H1 (cell line): ENCODE measurements around the gene KIF26B. TPM values are rescaled to one million over a fixed set of nuclear protein-coding genes. Genes with fewer than 3 reads are reported as not detected.

Experiments used
- CTCF ChIA-PET: fragments of 300-600 bp; sonication (Branson Sonifier 250); formaldehyde crosslinking; loops from one replicate; lab custom pipeline; 2021; ENCODE audit not compliant: partially characterized antibody; lab: Charles Lee
- POLR2A ChIA-PET: fragments of 300-600 bp; sonication (Branson Sonifier 250); formaldehyde crosslinking; loops from one replicate; lab custom pipeline; 2021; ENCODE audit warnings: inconsistent platforms; ENCODE audit not compliant: partially characterized antibody; lab: Charles Lee
- DNase-seq, 2 experiments: peaks; one replicate each; pipeline versions ENCODE4 v3.0.0 to v3.0.0-alpha.2; 2010 to 2022; ENCODE audit warnings: low spot score in 2 of 2, low read depth in 1 of 2, mixed read lengths in 1 of 2
- FAIRE-seq: peaks from 2 replicates; lab custom pipeline; 2011; peaks lifted over from hg19 to GRCh38; lab: Jason Lieb, UNC
- H2AFZ ChIP-seq: 2 replicates; pipeline ENCODE4 v1.8.1; 2012; ENCODE audit warnings: low read length, inconsistent platforms
- H2AK5ac ChIP-seq: 2 replicates; pipeline ENCODE4 v1.6.1; 2013; ENCODE audit warnings: low read depth, low read length
- H2BK120ac ChIP-seq: replicated peaks from 2 replicates; pipeline ENCODE3; 2013; ENCODE audit warnings: low read depth, low read length, inconsistent platforms
- H2BK12ac ChIP-seq: 2 replicates; pipeline ENCODE4 v1.6.1; 2013; ENCODE audit warnings: low read depth, low read length
- H2BK15ac ChIP-seq: 2 replicates; pipeline ENCODE4 v1.6.1; 2013; ENCODE audit warnings: low read length
- H2BK20ac ChIP-seq: 2 replicates; pipeline ENCODE4 v1.6.1; 2013; ENCODE audit warnings: low read length
- H2BK5ac ChIP-seq: 2 replicates; pipeline ENCODE4 v1.6.1; 2013; ENCODE audit warnings: low read depth, low read length
- H3K14ac ChIP-seq: 2 replicates; pipeline ENCODE4 v1.6.1; 2013; ENCODE audit warnings: inconsistent platforms; ENCODE audit not compliant: insufficient read length
- H3K18ac ChIP-seq: 2 replicates; pipeline ENCODE4 v1.6.1; 2013; ENCODE audit warnings: low read length; ENCODE audit errors: extremely low read depth
- H3K23ac ChIP-seq: 2 replicates; pipeline ENCODE4 v1.6.1; 2013; ENCODE audit warnings: inconsistent platforms; ENCODE audit not compliant: insufficient read length
- H3K23me2 ChIP-seq: 2 replicates; pipeline ENCODE4 v1.6.1; 2013; ENCODE audit warnings: low read depth, low read length
- H3K27ac ChIP-seq: 2 replicates; pipeline ENCODE4 v1.6.1; 2011; ENCODE audit warnings: low read depth, low read length, inconsistent platforms
- H3K27me3 ChIP-seq, 4 experiments: replicated peaks in 1 of 4; 1 replicate in 1 of 4; 2 replicates in 3 of 4; pipeline versions ENCODE4 v1.6.1 to v1.8.1; 2011 to 2013; ENCODE audit warnings: low read length in 3 of 4, mild to moderate bottlenecking in 3 of 4, inconsistent platforms in 2 of 4, mixed read lengths in 2 of 4, moderate library complexity in 1 of 4; ENCODE audit not compliant: control insufficient read depth in 3 of 4, insufficient read depth in 3 of 4; ENCODE audit errors: extremely low read depth in 1 of 4
- H3K36me3 ChIP-seq, 4 experiments: 2 replicates each; pipeline versions ENCODE4 v1.6.1 to v1.8.1; 2011 to 2013; ENCODE audit warnings: mild to moderate bottlenecking in 4 of 4, low read length in 3 of 4, moderate library complexity in 2 of 4, control low read depth in 1 of 4, inconsistent platforms in 1 of 4; ENCODE audit not compliant: insufficient read depth in 4 of 4, control insufficient read depth in 2 of 4
- H3K4ac ChIP-seq: replicated peaks from 2 replicates; pipeline ENCODE3; 2013; ENCODE audit warnings: low read length, low read depth, mixed read lengths, inconsistent platforms; ENCODE audit not compliant: insufficient read length
- H3K4me1 ChIP-seq, 4 experiments: replicated peaks in 1 of 4; 1 replicate in 1 of 4; 2 replicates in 3 of 4; pipeline versions ENCODE4 v1.6.1 to v1.8.1; 2011 to 2013; ENCODE audit warnings: low read length in 3 of 4, inconsistent platforms in 2 of 4, mixed read lengths in 1 of 4; ENCODE audit not compliant: insufficient read depth in 4 of 4, control insufficient read depth in 3 of 4
- H3K4me2 ChIP-seq, 2 experiments: 2 replicates each; pipeline versions ENCODE4 v1.6.1 to v1.8.1; 2011 to 2013; ENCODE audit warnings: low read depth in 2 of 2, low read length in 2 of 2, control low read depth in 1 of 2, inconsistent platforms in 1 of 2, mild to moderate bottlenecking in 1 of 2; ENCODE audit not compliant: insufficient read depth in 1 of 2
- H3K4me3 ChIP-seq, 4 experiments: fragments of 200-600, 300-600 bp in 1 of 4; sonication (generic), shearing (Covaris generic), sonication (Bioruptor Twin) in 1 of 4; 2 replicates each; pipeline versions ENCODE4 v1.5.1 to v1.8.1; 2011 to 2016; ENCODE audit warnings: low read length in 4 of 4, low read depth in 3 of 4, control low read depth in 2 of 4, inconsistent platforms in 2 of 4, mild to moderate bottlenecking in 2 of 4, mixed read lengths in 1 of 4, moderate library complexity in 1 of 4; ENCODE audit not compliant: insufficient read depth in 2 of 4; ENCODE audit errors: extremely low read depth in 1 of 4
- H3K56ac ChIP-seq: replicated peaks from 2 replicates; pipeline ENCODE3; 2013; ENCODE audit warnings: low read depth, mild to moderate bottlenecking, mixed read lengths, low read length, inconsistent platforms; ENCODE audit not compliant: insufficient read length
- H3K79me1 ChIP-seq: 2 replicates; pipeline ENCODE4 v1.6.1; 2013; ENCODE audit warnings: low read depth, low read length, control low read depth
- H3K79me2 ChIP-seq, 2 experiments: 2 replicates each; pipeline versions ENCODE4 v1.6.1 to v1.8.1; 2012 to 2013; ENCODE audit warnings: low read length in 2 of 2, mild to moderate bottlenecking in 2 of 2, inconsistent platforms in 1 of 2; ENCODE audit not compliant: insufficient read depth in 2 of 2, control insufficient read depth in 1 of 2
- H3K9ac ChIP-seq, 4 experiments: replicated peaks in 1 of 4; 1 replicate in 1 of 4; 2 replicates in 3 of 4; pipeline versions ENCODE4 v1.6.1 to v1.8.1; 2011 to 2013; ENCODE audit warnings: low read depth in 3 of 4, low read length in 3 of 4, control low read depth in 2 of 4, mild to moderate bottlenecking in 2 of 4, moderate library complexity in 2 of 4, inconsistent platforms in 1 of 4; ENCODE audit errors: extremely low read depth in 1 of 4
- H3K9me3 ChIP-seq, 2 experiments: 2 replicates each; pipeline versions ENCODE4 v1.6.1 to v1.8.1; 2012 to 2013; ENCODE audit warnings: mild to moderate bottlenecking in 2 of 2, moderate library complexity in 2 of 2, control low read depth in 1 of 2, inconsistent platforms in 1 of 2, low read depth in 1 of 2, low read length in 1 of 2, mixed read lengths in 1 of 2; ENCODE audit not compliant: insufficient read depth in 2 of 2
- H4K20me1 ChIP-seq, 2 experiments: replicated peaks in 1 of 2; 2 replicates each; pipeline versions ENCODE3 to v1.8.1; 2011 to 2013; ENCODE audit warnings: inconsistent platforms in 2 of 2, low read length in 2 of 2, mild to moderate bottlenecking in 1 of 2; ENCODE audit not compliant: insufficient read depth in 2 of 2, control insufficient read depth in 1 of 2
- H4K5ac ChIP-seq: 2 replicates; pipeline ENCODE4 v1.6.1; 2013; ENCODE audit warnings: low read length, low read depth, mixed read lengths, inconsistent platforms; ENCODE audit not compliant: insufficient read length
- H4K8ac ChIP-seq: 2 replicates; pipeline ENCODE4 v1.8.0; 2013; ENCODE audit warnings: mild to moderate bottlenecking, moderate library complexity, low read length, inconsistent platforms; ENCODE audit not compliant: insufficient read depth; ENCODE audit errors: extremely low read depth
- H4K91ac ChIP-seq: replicated peaks from 2 replicates; pipeline ENCODE3; 2013; ENCODE audit warnings: low read length, mixed read lengths, inconsistent platforms; ENCODE audit not compliant: insufficient read length
- CEBPB ChIP-seq: IDR thresholded peaks from 2 replicates; pipeline ENCODE4 v1.6.1; 2012; ENCODE audit warnings: low read depth, low read length
- CREB1 ChIP-seq: IDR thresholded peaks from 2 replicates; pipeline ENCODE4 v1.6.1; 2012; ENCODE audit warnings: inconsistent platforms
- E2F6 ChIP-seq: IDR thresholded peaks from 2 replicates; pipeline ENCODE4 v1.6.1; 2012; ENCODE audit warnings: inconsistent platforms
- EZH2 ChIP-seq: fragments of 200-600 bp; sonication (generic); IDR thresholded peaks from 2 replicates; pipeline ENCODE4 v1.7.1; 2012; ENCODE audit warnings: low read depth, mild to moderate bottlenecking, moderate library complexity, low read length, inconsistent platforms; ENCODE audit not compliant: severe bottlenecking
- HDAC2 ChIP-seq, 2 experiments: fragments of 300-600 bp in 1 of 2; sonication (generic) in 1 of 2; IDR thresholded peaks; 2 replicates each; pipeline ENCODE4 v1.6.1; 2011 to 2012; ENCODE audit warnings: low read depth in 2 of 2, low read length in 2 of 2, mild to moderate bottlenecking in 2 of 2, moderate library complexity in 2 of 2, borderline replicate concordance in 1 of 2, inconsistent platforms in 1 of 2
- HDAC6 ChIP-seq: IDR thresholded peaks from one replicate; pipeline ENCODE4 v1.7.1; 2012; ENCODE audit warnings: low read depth, mild to moderate bottlenecking, inconsistent platforms, low read length, moderate library complexity
- NRF1 ChIP-seq: IDR thresholded peaks from 2 replicates; pipeline ENCODE4 v1.6.1; 2011; ENCODE audit warnings: mild to moderate bottlenecking, low read depth, low read length, improper control_type of control experiment
- POU5F1 ChIP-seq: IDR thresholded peaks from 2 replicates; pipeline ENCODE4 v1.6.1; 2011; ENCODE audit warnings: low read depth, mild to moderate bottlenecking, low read length, moderate library complexity
- SAP30 ChIP-seq: fragments of 300-600 bp; sonication (generic); IDR thresholded peaks from 2 replicates; pipeline ENCODE4 v1.7.1; 2012; ENCODE audit warnings: low read length, moderate library complexity, mild to moderate bottlenecking, inconsistent platforms; ENCODE audit not compliant: insufficient read depth, insufficient replicate concordance
- YY1 ChIP-seq: IDR thresholded peaks from 2 replicates; pipeline ENCODE4 v1.6.1; 2011; ENCODE audit warnings: low read depth, mild to moderate bottlenecking, low read length
- WGBS, 2 experiments: shearing (Covaris generic) in 1 of 2; methylation state at CpG; one replicate each; pipeline versions ENCODE4 v1.1.6 to v1.1.7; 2013 to 2015; ENCODE audit warnings: low lambda C conversion rate in 2 of 2, mixed read lengths in 2 of 2, inconsistent platforms in 1 of 2, low coverage in 1 of 2, missing lambda C conversion rate in 1 of 2; ENCODE audit not compliant: insufficient replicate concordance in 2 of 2, insufficient coverage in 1 of 2, insufficient read length in 1 of 2; ENCODE audit errors: extremely low coverage in 1 of 2, missing lambda C conversion rate in 1 of 2; 5-methylcytosine and 5-hydroxymethylcytosine counted together
- polyA plus RNA-seq, 7 experiments: library from polyadenylated mRNA; depleted of rRNA in 3 of 7; stranded (reverse) in 5 of 7; unstranded in 2 of 7; fragments of >200 nt in 5 of 7; fragments of 200-250 nt in 2 of 7; gene quantifications; 1 replicate in 5 of 7; 2 replicates in 1 of 7; 4 replicates in 1 of 7; pipeline versions ENCODE4 v1.2.1 to v1.2.3, GENCODE V29; 2011 to 2013; ENCODE audit warnings: missing spikeins in 2 of 7, mixed read lengths in 2 of 7
- total RNA-seq: library from RNA; stranded (reverse); fragmentation: NEBNext Ultra II Directional; extraction: Animal tissue kit (Norgen Biotek cat#: 25700); gene quantifications from 2 replicates; pipeline ENCODE4 v1.2.1, GENCODE V29; 2021
- TF ChIP-seq, protein P1 (sequence below): IDR thresholded peaks from 2 replicates; pipeline ENCODE4 v1.6.1; 2011; ENCODE audit warnings: low read length, improper control_type of control experiment

Gene KIF26B
- total and polyA plus RNA-seq, 2 of the 8 experiments (the other 6 are each of a cell fraction or from before 2014, with no cell fraction given), result 0.06 to 0.28 TPM

DNA sequence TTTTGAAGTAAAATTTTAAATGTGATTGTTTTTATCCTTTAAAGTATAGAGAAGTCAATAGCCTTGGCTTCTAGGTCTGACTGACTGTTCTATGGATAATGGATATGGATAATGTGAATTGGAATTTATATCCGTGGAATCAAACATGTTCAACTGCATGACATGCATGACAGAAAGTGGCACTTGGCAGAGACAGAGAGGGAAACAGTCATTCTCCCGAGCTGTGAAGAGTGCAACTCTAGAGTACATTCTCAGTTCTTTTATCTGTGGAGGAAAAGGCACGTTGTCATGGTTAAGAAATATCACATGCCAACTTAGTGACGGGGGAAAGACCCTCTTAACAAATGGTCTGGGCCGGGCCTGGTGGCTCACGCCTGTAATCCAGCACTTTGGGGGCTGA lies 67.0 kb downstream of the KIF26B start:
- H4K20me1 ChIP-seq, result no peaks in the 10 kb centered on the region
- H4K5ac ChIP-seq, result no peak overlapping the region
- H2BK20ac ChIP-seq, result no peak overlapping the region
- no peaks in the 10 kb centered on the region for H3K79me1 ChIP-seq
- H3K56ac ChIP-seq, result no peak overlapping the region
- H3K23ac ChIP-seq, result no peak overlapping the region
- POLR2A ChIA-PET, result no interaction called here
- H2AK5ac ChIP-seq, result no peak overlapping the region
- 88% methylated on average over 6 of the region's 6 CpGs; no CpG with 5 or more reads in 1 of the 2 experiments for WGBS, 2 experiments
- no peak overlapping the region for H4K8ac ChIP-seq
- no peak for DNase-seq
- no peak overlapping the region for H3K9ac ChIP-seq
- H3K4me2 ChIP-seq, result no peak overlapping the region
- no peaks in the 10 kb centered on the region for H3K23me2 ChIP-seq
- TF ChIP-seq CREB1 (no peak), SAP30 (no peak), EZH2 (no peak), E2F6 (no peak), HDAC2 (IDR thresholded peaks at IDR 0.05; ENCODE audit: borderline replicate concordance in 1 of 2, low read depth in 2 of 2, low read length in 2 of 2) (no peak), HDAC6 (no peak), YY1 (no peak), NRF1 (no peak), POU5F1 (no peak), CEBPB (no peak)
- TF ChIP-seq, protein P1, sequence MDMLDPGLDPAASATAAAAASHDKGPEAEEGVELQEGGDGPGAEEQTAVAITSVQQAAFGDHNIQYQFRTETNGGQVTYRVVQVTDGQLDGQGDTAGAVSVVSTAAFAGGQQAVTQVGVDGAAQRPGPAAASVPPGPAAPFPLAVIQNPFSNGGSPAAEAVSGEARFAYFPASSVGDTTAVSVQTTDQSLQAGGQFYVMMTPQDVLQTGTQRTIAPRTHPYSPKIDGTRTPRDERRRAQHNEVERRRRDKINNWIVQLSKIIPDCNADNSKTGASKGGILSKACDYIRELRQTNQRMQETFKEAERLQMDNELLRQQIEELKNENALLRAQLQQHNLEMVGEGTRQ, result no peak
- TF ChIP-seq, all 59 proteins: peak for 0
- no peak overlapping the region for H3K4me3 ChIP-seq
- H2AFZ ChIP-seq, result no peak overlapping the region
- no peak overlapping the region for H2BK5ac ChIP-seq
- no peak overlapping the region for H2BK120ac ChIP-seq
- H3K4me1 ChIP-seq, result peaks cover 0 to 12% (median 8%) of the 10 kb centered on the region in 4 experiments; a peak in 6 of 7 replicates
- no peaks in the 10 kb centered on the region for H3K9me3 ChIP-seq
- H3K27ac ChIP-seq, result no peak overlapping the region
- no peaks in the 10 kb centered on the region for H3K27me3 ChIP-seq
- no peak overlapping the region for H4K91ac ChIP-seq
- FAIRE-seq, result no peak
- H3K36me3 ChIP-seq, result no peaks in the 10 kb centered on the region
- CTCF ChIA-PET, result interaction anchor here (0.6 kb wide), 1 partner anchor 1555 kb away, joined by 3 read pairs; no protein-coding TSS in a partner anchor
- H3K4ac ChIP-seq, result no peak overlapping the region
- no peaks in the 10 kb centered on the region for H3K79me2 ChIP-seq
- no peak overlapping the region for H3K18ac ChIP-seq
- H3K14ac ChIP-seq, result no peak overlapping the region
- no peak overlapping the region for H2BK15ac ChIP-seq
- H2BK12ac ChIP-seq, result no peak overlapping the region
